Measurements from ENCODE around the gene SUSD6.

Gene SUSD6

DNA sequence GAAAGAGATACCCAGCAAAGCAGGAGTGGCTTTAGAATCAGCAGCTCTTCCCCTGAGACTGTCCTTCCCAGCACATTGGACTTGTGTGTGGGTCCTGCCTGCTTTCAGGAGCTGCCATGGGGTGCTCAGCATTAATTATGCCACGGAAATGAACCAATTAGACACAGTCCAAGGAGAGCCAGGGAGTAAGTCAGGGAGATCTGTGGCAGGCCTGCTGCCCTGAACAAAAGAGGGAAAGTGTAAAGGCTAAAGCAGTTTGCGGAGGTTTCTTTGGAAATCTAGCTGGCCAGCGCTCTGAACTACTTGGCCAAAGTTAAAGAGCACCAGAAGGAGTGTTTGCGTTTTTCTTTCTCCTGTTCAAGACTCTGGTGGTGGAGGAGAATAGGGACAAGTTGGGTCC lies 89.9 kb downstream of the SUSD6 start:
- TF ChIP-seq, protein P1, sequence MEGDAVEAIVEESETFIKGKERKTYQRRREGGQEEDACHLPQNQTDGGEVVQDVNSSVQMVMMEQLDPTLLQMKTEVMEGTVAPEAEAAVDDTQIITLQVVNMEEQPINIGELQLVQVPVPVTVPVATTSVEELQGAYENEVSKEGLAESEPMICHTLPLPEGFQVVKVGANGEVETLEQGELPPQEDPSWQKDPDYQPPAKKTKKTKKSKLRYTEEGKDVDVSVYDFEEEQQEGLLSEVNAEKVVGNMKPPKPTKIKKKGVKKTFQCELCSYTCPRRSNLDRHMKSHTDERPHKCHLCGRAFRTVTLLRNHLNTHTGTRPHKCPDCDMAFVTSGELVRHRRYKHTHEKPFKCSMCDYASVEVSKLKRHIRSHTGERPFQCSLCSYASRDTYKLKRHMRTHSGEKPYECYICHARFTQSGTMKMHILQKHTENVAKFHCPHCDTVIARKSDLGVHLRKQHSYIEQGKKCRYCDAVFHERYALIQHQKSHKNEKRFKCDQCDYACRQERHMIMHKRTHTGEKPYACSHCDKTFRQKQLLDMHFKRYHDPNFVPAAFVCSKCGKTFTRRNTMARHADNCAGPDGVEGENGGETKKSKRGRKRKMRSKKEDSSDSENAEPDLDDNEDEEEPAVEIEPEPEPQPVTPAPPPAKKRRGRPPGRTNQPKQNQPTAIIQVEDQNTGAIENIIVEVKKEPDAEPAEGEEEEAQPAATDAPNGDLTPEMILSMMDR (IDR thresholded peaks at IDR 0.05; ENCODE audit: low read depth, low read length) = no peak
- no peak overlapping the region for H3K4me3 ChIP-seq (replicated peaks in 1 of 2; ENCODE audit: low read depth in 2 of 2, low read length in 2 of 2)

DNA sequence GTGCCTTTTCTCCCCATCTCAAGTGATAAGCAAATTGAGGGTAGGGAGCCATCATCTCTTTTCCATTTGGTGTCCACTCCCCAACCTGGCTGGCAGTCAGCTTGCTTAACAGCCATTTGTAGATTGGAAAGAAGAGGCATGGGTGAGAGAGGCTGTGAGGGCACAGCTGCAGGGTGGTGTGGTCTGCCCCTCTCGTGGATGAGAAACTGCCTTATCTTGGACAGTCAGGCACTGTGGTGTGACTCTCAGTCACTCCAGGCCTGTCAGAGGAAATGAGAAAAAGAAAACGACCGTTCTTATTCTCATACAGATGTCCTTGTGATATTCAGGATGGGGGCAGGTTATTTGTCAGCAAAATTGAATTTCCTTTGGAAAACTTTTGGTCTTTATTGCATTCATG lies 90.5 kb downstream of the SUSD6 start:
- DNase-seq (ENCODE audit: low read depth in 2 of 2) = no peak
- H3K4me3 ChIP-seq (replicated peaks in 1 of 2; ENCODE audit: low read depth in 2 of 2, low read length in 2 of 2) = no peak overlapping the region
- TF ChIP-seq, protein P1 (IDR thresholded peaks at IDR 0.05; ENCODE audit: low read depth, low read length) = no peak

More for the DNA sequence above, 89.9 kb downstream of the SUSD6 start:
- no peak for DNase-seq (ENCODE audit: low read depth in 2 of 2)

DNA sequence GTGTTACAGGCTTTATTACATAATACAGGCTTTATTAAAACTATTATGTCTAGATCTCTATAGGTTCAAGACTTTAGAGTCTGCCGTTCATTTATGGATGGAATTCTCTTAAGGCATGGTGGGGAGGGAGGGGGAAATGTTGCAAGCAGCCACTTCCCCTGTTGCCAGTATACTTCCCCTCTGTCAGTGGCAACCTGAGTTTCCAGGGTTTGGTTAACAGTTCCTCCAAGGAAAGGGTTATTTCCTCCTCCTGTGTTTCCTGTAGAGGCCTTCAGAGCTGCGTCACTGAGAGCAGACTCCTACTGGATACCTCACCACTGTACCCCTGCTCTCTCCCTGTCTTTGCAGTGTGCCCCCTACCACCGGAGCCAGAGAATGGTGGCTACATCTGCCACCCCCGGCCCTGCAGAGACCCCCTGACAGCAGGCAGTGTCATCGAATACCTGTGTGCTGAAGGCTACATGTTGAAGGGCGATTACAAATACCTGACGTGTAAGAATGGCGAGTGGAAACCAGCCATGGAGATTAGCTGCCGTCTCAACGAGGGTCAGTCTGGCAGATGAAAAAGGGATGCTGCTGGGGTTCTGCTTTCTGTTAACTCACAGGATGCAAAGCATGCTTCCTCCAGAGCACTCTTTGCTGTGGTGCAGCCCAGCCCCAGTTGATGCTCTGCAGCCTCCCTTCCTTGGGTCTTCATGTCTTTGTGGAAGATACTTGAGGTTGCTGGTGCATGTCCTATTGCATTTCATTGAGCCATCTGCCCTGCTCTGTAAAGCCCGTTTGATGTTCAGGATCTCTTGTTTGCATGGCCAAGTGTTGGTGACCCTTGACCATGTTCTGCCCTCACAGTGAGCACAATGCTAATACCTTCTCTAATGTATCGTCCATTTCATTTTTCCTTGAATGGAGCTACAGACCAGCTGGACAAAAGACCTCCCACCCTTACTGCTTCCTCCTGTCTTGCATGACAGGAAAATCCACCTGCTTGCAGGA lies 91.9 kb downstream of the SUSD6 start:
- H3K4me3 ChIP-seq (replicated peaks in 1 of 2; ENCODE audit: low read depth in 2 of 2, low read length in 2 of 2) = no peak overlapping the region
- TF ChIP-seq, protein P1 (IDR thresholded peaks at IDR 0.05; ENCODE audit: low read depth, low read length) = no peak
- DNase-seq (ENCODE audit: low read depth in 2 of 2) = no peak

DNA sequence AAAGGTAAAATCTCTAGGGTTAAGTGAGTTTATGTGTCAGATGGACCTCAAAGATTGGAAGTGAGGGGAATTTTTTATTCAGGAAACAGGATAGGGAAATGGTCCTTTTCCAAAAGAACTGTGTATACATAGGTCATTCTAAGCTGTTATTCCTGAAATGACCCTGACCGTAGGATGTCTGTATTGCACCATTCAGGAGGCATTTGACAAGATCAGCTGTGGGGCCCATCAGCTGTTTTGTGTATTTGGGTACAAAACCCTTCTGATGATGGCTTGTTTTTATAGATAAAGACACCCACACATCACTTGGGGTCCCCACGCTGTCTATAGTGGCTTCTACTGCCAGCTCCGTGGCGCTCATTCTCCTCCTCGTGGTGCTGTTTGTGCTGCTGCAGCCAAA lies 92.9 kb downstream of the SUSD6 start:
- no peak overlapping the region for H3K4me3 ChIP-seq (replicated peaks in 1 of 2; ENCODE audit: low read depth in 2 of 2, low read length in 2 of 2)
- TF ChIP-seq, protein P1 (IDR thresholded peaks at IDR 0.05; ENCODE audit: low read depth, low read length) = no peak
- no peak for DNase-seq (ENCODE audit: low read depth in 2 of 2)

DNA sequence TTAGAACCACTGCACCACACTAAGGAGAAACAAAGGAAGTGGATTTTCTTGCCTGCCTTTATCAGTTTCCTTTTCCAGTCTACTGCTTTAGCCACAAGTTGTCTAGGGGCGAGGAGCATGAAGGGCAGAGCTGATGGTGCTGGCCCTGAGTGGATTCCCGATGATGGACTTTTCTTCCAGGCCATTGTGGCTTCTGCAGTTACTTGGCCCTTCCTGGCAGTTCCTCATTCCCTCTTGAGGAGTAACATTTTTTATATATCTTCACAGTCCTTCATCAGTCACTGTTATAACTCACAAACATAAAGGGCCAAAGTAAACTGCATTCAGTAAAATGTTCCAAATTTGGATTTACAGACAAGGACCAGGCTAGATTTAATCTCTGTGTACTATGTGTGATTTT lies 94.3 kb downstream of the SUSD6 start:
- no peak for DNase-seq (ENCODE audit: low read depth in 2 of 2)
- H3K4me3 ChIP-seq (replicated peaks in 1 of 2; ENCODE audit: low read depth in 2 of 2, low read length in 2 of 2) = no peak overlapping the region
- TF ChIP-seq, protein P1 (IDR thresholded peaks at IDR 0.05; ENCODE audit: low read depth, low read length) = no peak

DNA sequence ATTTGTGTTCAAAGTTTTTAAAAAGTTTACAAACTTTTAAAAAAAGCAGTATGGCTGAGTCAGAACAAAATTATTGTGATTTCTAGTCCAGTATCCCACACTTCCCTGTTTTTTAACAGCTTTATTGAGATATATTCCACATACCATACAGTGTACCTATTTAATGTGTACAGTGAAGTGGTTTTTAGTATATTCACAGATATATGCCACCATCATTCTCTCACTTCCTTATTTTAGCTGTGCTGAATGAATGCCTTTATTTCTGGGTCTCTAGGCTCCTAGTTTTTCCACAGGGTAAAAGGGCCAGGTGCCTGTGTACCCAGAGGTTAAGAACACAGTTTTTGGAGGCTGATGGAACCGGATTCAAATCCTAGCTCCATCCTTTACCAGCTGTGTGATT lies 96.7 kb downstream of the SUSD6 start:
- TF ChIP-seq, protein P1 (IDR thresholded peaks at IDR 0.05; ENCODE audit: low read depth, low read length) = no peak
- H3K4me3 ChIP-seq (replicated peaks in 1 of 2; ENCODE audit: low read depth in 2 of 2, low read length in 2 of 2) = no peak overlapping the region
- DNase-seq (ENCODE audit: low read depth in 2 of 2) = no peak
